Mucosa of descending colon (tissue), 3 donors: ENCODE results near the gene ASCL4. TPM values are rescaled to one million over a fixed set of nuclear protein-coding genes. Genes with fewer than 3 reads are reported as not detected.

Experiments
- ATAC-seq: fragments of 200-7000 bp; cut with Tn5 transposase; one replicate; pipeline ENCODE4 v1.9.1; 2020; ENCODE audit warnings: mild to moderate bottlenecking, moderate library complexity
- DNase-seq, 3 donors: peaks; one replicate each; pipeline ENCODE4 v3.0.0-alpha.2; 2020
- H3K36me3 ChIP-seq: fragments of 200-600 bp; one replicate; pipeline ENCODE4 v1.8.0; 2021; ENCODE audit warnings: low read depth, mild to moderate bottlenecking
- H3K4me1 ChIP-seq: fragments of 200-600 bp; one replicate; pipeline ENCODE4 v1.8.0; 2021; ENCODE audit warnings: low read depth, mild to moderate bottlenecking
- H3K4me3 ChIP-seq: fragments of 200-600 bp; one replicate; pipeline ENCODE4 v1.8.0; 2021; ENCODE audit warnings: mild to moderate bottlenecking
- H3K9me3 ChIP-seq: fragments of 200-600 bp; one replicate; pipeline ENCODE4 v1.8.0; 2021; ENCODE audit warnings: mild to moderate bottlenecking
- CTCF ChIP-seq: fragments of 200-600 bp; IDR thresholded peaks from one replicate; pipeline ENCODE4 v1.8.0; 2022; ENCODE audit warnings: antibody characterized with exemption, mild to moderate bottlenecking
- intact Hi-C, 2 donors: fragments of 100-400 bp; cut with DNase I in 1 of 2; cut with micrococcal nuclease in 1 of 2; formaldehyde crosslinking; loops; one replicate each; pipeline versions ENCODE4 v1.11.0 to v1.11.1; 2022; cut with DNase I, micrococcal nuclease
- total RNA-seq, 3 donors: library from RNA; stranded (reverse); fragmentation: NEBNext Ultra II Directional in 2 of 3; extraction: Animal tissue kit (Norgen Biotek cat#: 25700) in 2 of 3; gene quantifications; one replicate each; pipeline versions ENCODE4 v1.2.1 to v1.2.4, GENCODE V29; 2021 to 2023
- donor health status: DM: no; HTN: no; CAD: no; lungs with moderate emphysema.
- donor health status: DM: no; HTN: no; CAD: no.
- donor health status: DM: no; HTN: yes; CAD: no.

Gene ASCL4
- total RNA-seq, 3 donors from 2014 or later, result not detected

- Histone ChIP-seq H3K9me3 (no peaks in the 10 kb centered on the region), H3K4me1 (no peaks in the 10 kb centered on the region), H3K4me3 (no peak overlapping the region), H3K36me3 (no peaks in the 10 kb centered on the region)
- DNase-seq (no peak), ATAC-seq (no peak)
- intact Hi-C loops, result no loop called here
- TF ChIP-seq CTCF, result no peak
Observed at GRCh38 chr12:107803092-107803491, 28.6 kb downstream of the ASCL4 start.

- Histone ChIP-seq H3K36me3 (no peaks in the 10 kb centered on the region), H3K9me3 (no peaks in the 10 kb centered on the region), H3K4me3 (no peak overlapping the region), H3K4me1 (no peaks in the 10 kb centered on the region)
- TF ChIP-seq CTCF, result no peak
- ATAC-seq, result no peak
- DNase-seq, result no peak
- intact Hi-C loops, result no loop called here
Observed at GRCh38 chr12:107805488-107806180, 31.1 kb downstream of the ASCL4 start.

GRCh38 chr12:107807471-107808150, 33.1 kb downstream of the ASCL4 start:
- TF ChIP-seq CTCF, result no peak
- Histone ChIP-seq H3K4me3 (no peak overlapping the region), H3K36me3 (no peaks in the 10 kb centered on the region), H3K4me1 (no peaks in the 10 kb centered on the region), H3K9me3 (no peaks in the 10 kb centered on the region)
- ATAC-seq (no peak), DNase-seq (no peak)
- intact Hi-C loops, result no loop called here

- TF ChIP-seq CTCF, result no peak
- DNase-seq (no peak), ATAC-seq (no peak)
- Histone ChIP-seq H3K4me3 (no peak overlapping the region), H3K4me1 (no peaks in the 10 kb centered on the region), H3K36me3 (no peaks in the 10 kb centered on the region), H3K9me3 (peaks cover 11% of the 10 kb centered on the region)
- intact Hi-C loops, result no loop called here
Observed at GRCh38 chr12:107817250-107817649, 42.7 kb downstream of the ASCL4 start.

GRCh38 chr12:107818984-107819383, 44.5 kb downstream of the ASCL4 start:
- no peak for ATAC-seq
- no peaks in the 10 kb centered on the region for H3K36me3 ChIP-seq

More at GRCh38 chr12:107818984-107819383, 44.5 kb downstream of the ASCL4 start:
- DNase-seq, result no peak
- intact Hi-C loops, result no loop called here
- TF ChIP-seq CTCF, result no peak
- peaks cover 11% of the 10 kb centered on the region for H3K9me3 ChIP-seq
- H3K4me3 ChIP-seq, result no peak overlapping the region
- H3K4me1 ChIP-seq, result no peaks in the 10 kb centered on the region
